ENCODE results near the gene GLB1L2.

GLB1L2 gene

GRCh38 chr11:134373591-134374052 is 41.8 kb downstream of the GLB1L2 start:
- DNase-seq (ENCODE audit: extremely low spot score), result no peak
- POLR2A ChIA-PET, result no interaction called here
- TF ChIP-seq CTCF (IDR thresholded peaks at IDR 0.05; ENCODE audit: control extremely low read depth, extremely low read depth, low read depth, missing control alignments), result no peak
- CTCF ChIA-PET, result no interaction called here

- POLR2A ChIA-PET, result no interaction called here
- TF ChIP-seq CTCF (IDR thresholded peaks at IDR 0.05; ENCODE audit: control extremely low read depth, extremely low read depth, low read depth, missing control alignments), result no peak
- CTCF ChIA-PET, result no interaction called here
- no peak for DNase-seq (ENCODE audit: extremely low spot score)
Observed at GRCh38 chr11:134374171-134374570, 42.4 kb downstream of the GLB1L2 start.

GRCh38 chr11:134374891-134375550 is 43.2 kb downstream of the GLB1L2 start:
- ChIA-PET CTCF (no interaction called here), POLR2A (no interaction called here)
- DNase-seq (ENCODE audit: extremely low spot score), result no peak
- no peak for TF ChIP-seq CTCF (IDR thresholded peaks at IDR 0.05; ENCODE audit: control extremely low read depth, extremely low read depth, low read depth, missing control alignments)

- DNase-seq (ENCODE audit: extremely low spot score), result no peak
- POLR2A ChIA-PET, result no interaction called here
- no peak for TF ChIP-seq CTCF (IDR thresholded peaks at IDR 0.05; ENCODE audit: control extremely low read depth, extremely low read depth, low read depth, missing control alignments)
- CTCF ChIA-PET, result interaction anchor here (1.7 to 1.8 kb wide), 2 partner anchors 9 to 10 kb away, joined by 4 read pairs; no protein-coding TSS in a partner anchor
Observed at GRCh38 chr11:134376150-134376921, 44.5 kb downstream of the GLB1L2 start.

- POLR2A ChIA-PET, result no interaction called here
Observed at GRCh38 chr11:134377876-134378275, 46.1 kb downstream of the GLB1L2 start.

GRCh38 chr11:134379241-134379640 is 47.5 kb downstream of the GLB1L2 start:
- CTCF ChIA-PET, result no interaction called here

More at GRCh38 chr11:134377876-134378275, 46.1 kb downstream of the GLB1L2 start:
- no peak for TF ChIP-seq CTCF (IDR thresholded peaks at IDR 0.05; ENCODE audit: control extremely low read depth, extremely low read depth, low read depth, missing control alignments)
- DNase-seq (ENCODE audit: extremely low spot score), result no peak
- CTCF ChIA-PET, result interaction anchor here (1.7 kb wide), 1 partner anchor 9 kb away, joined by 4 read pairs; no protein-coding TSS in a partner anchor

More at GRCh38 chr11:134379241-134379640, 47.5 kb downstream of the GLB1L2 start:
- DNase-seq (ENCODE audit: extremely low spot score), result no peak
- POLR2A ChIA-PET, result no interaction called here
- TF ChIP-seq CTCF (IDR thresholded peaks at IDR 0.05; ENCODE audit: control extremely low read depth, extremely low read depth, low read depth, missing control alignments), result no peak
